Measurements from ENCODE around the gene SHPK.

GRCh38 chr17:3622977-3623594 is 13.0 kb downstream of the SHPK start:
- TF ChIP-seq CTCF (IDR thresholded peaks at IDR 0.05) (no peak), POLR2AphosphoS5 (IDR thresholded peaks at IDR 0.05; ENCODE audit: low read depth, low read length) (no peak), REST (IDR thresholded peaks at IDR 0.05; ENCODE audit: insufficient read depth in 1 of 2, low read depth in 2 of 2, low read length in 1 of 2) (no peak)

Data from Panc1 (cell line).